IMR-90 (cell line): ENCODE measurements around the gene KHNYN. TPM values are rescaled to one million over a fixed set of nuclear protein-coding genes. Genes with fewer than 3 reads are reported as not detected.

Source experiments
- ATAC-seq: fragments of 200-7000 bp; cut with Tn5 transposase; 2 replicates; pipeline ENCODE4 v1.9.1; 2020; ENCODE audit warnings: low read depth, mild to moderate bottlenecking, moderate library complexity
- Bru-seq: library from RNA; stranded (reverse); fragments of 400-500 nt; gene quantifications from one replicate; lab custom pipeline; 2021; lab: Mats Ljungman, UMichigan
- BruChase-seq, 2 experiments: library from RNA; stranded (reverse); fragments of 400-500 nt; gene quantifications; one replicate each; lab custom pipeline; 2021; lab: Mats Ljungman, UMichigan
- BruUV-seq: library from RNA; stranded (reverse); fragments of 400-500 nt; replicated peaks from 2 replicates; lab custom pipeline; 2021; lab: Mats Ljungman, UMichigan
- CTCF ChIA-PET: fragments of 300-600 bp; formaldehyde crosslinking; extraction: SDS; loops from one replicate; lab custom pipeline; 2021; ENCODE audit warnings: antibody characterized with exemption; lab: Yijun Ruan, JAX
- POLR2A ChIA-PET: fragments of 300-600 bp; sonication (Branson Sonifier 250); formaldehyde crosslinking; loops from one replicate; lab custom pipeline; 2022; ENCODE audit warnings: antibody characterized with exemption; ENCODE audit not compliant: unreplicated experiment; lab: Charles Lee
- DNase-seq: peaks from one replicate; pipeline ENCODE4 v3.0.0; 2013
- H2AFZ ChIP-seq: replicated peaks from 2 replicates; pipeline ENCODE3; 2013; ENCODE audit warnings: low read length, mild to moderate bottlenecking; ENCODE audit not compliant: poor library complexity
- H2AK5ac ChIP-seq: 2 replicates; pipeline ENCODE4 v1.6.1; 2013; ENCODE audit warnings: low read depth, low read length, inconsistent platforms
- H2AK9ac ChIP-seq: replicated peaks from 2 replicates; pipeline ENCODE3; 2013; ENCODE audit warnings: mild to moderate bottlenecking, low read depth, low read length, moderate library complexity; ENCODE audit not compliant: poor library complexity
- H2BK120ac ChIP-seq: 2 replicates; pipeline ENCODE4 v1.6.1; 2013; ENCODE audit warnings: low read depth, low read length, inconsistent platforms
- H2BK15ac ChIP-seq: 3 replicates; pipeline ENCODE4 v1.6.1; 2013; ENCODE audit warnings: low read depth, low read length, inconsistent platforms
- H2BK20ac ChIP-seq: 2 replicates; pipeline ENCODE4 v1.6.1; 2013; ENCODE audit warnings: low read depth, mild to moderate bottlenecking, inconsistent platforms, low read length, moderate library complexity
- H2BK5ac ChIP-seq: 2 replicates; pipeline ENCODE4 v1.6.1; 2013; ENCODE audit warnings: mild to moderate bottlenecking, low read depth, low read length, inconsistent platforms; ENCODE audit not compliant: poor library complexity, severe bottlenecking
- H3K14ac ChIP-seq: replicated peaks from 2 replicates; pipeline ENCODE4 v1.6.1; 2013; ENCODE audit warnings: low read depth, low read length, inconsistent platforms
- H3K18ac ChIP-seq: 2 replicates; pipeline ENCODE4 v1.6.1; 2013; ENCODE audit warnings: low read depth, low read length, control low read depth
- H3K23ac ChIP-seq: 2 replicates; pipeline ENCODE4 v1.6.1; 2013; ENCODE audit warnings: low read depth, low read length, inconsistent platforms
- H3K27ac ChIP-seq: 2 replicates; pipeline ENCODE4 v1.5.1; 2013; ENCODE audit warnings: mild to moderate bottlenecking, control low read depth, low read length; ENCODE audit not compliant: insufficient read depth
- H3K27me3 ChIP-seq: 2 replicates; pipeline ENCODE4 v1.6.1; 2013; ENCODE audit warnings: low read length; ENCODE audit not compliant: control insufficient read depth, insufficient read depth
- H3K36me3 ChIP-seq: 2 replicates; pipeline ENCODE4 v1.6.1; 2013; ENCODE audit warnings: low read length, mixed read lengths; ENCODE audit not compliant: control insufficient read depth, insufficient read depth
- H3K4ac ChIP-seq: 2 replicates; pipeline ENCODE4 v1.6.1; 2013; ENCODE audit warnings: low read depth, low read length, inconsistent platforms
- H3K4me1 ChIP-seq: 2 replicates; pipeline ENCODE4 v1.6.1; 2013; ENCODE audit warnings: low read length, mixed read lengths; ENCODE audit not compliant: control insufficient read depth, insufficient read depth
- H3K4me2 ChIP-seq: 2 replicates; pipeline ENCODE4 v1.6.1; 2013; ENCODE audit warnings: low read depth, mild to moderate bottlenecking, control low read depth, low read length, moderate library complexity
- H3K4me3 ChIP-seq: 2 replicates; pipeline ENCODE4 v1.5.1; 2013; ENCODE audit warnings: low read depth, mild to moderate bottlenecking, control low read depth, low read length, moderate library complexity; ENCODE audit not compliant: insufficient read depth
- H3K56ac ChIP-seq: 2 replicates; pipeline ENCODE4 v1.6.1; 2013; ENCODE audit warnings: low read length, inconsistent platforms; ENCODE audit not compliant: insufficient read depth; ENCODE audit errors: extremely low read depth
- H3K79me1 ChIP-seq, 2 experiments: 2 replicates each; pipeline ENCODE4 v1.6.1; 2013; ENCODE audit warnings: low read length in 2 of 2, inconsistent platforms in 1 of 2, low read depth in 1 of 2
- H3K9ac ChIP-seq: 2 replicates; pipeline ENCODE4 v1.6.1; 2013; ENCODE audit warnings: low read depth, low read length, control low read depth
- H3K9me1 ChIP-seq: 2 replicates; pipeline ENCODE4 v1.6.1; 2013; ENCODE audit warnings: low read length, inconsistent platforms; ENCODE audit not compliant: insufficient read depth
- H3K9me3 ChIP-seq: 2 replicates; pipeline ENCODE4 v1.6.1; 2013; ENCODE audit warnings: low read length; ENCODE audit not compliant: control insufficient read depth, insufficient read depth
- H4K20me1 ChIP-seq: 2 replicates; pipeline ENCODE4 v1.6.1; 2013; ENCODE audit warnings: low read length, inconsistent platforms; ENCODE audit not compliant: insufficient read depth
- H4K5ac ChIP-seq: 2 replicates; pipeline ENCODE4 v1.6.1; 2013; ENCODE audit warnings: mild to moderate bottlenecking, low read depth, low read length, control low read depth
- H4K8ac ChIP-seq, 2 experiments: 2 replicates each; pipeline ENCODE4 v1.6.1; 2013; ENCODE audit warnings: low read depth in 2 of 2, low read length in 2 of 2, control low read depth in 1 of 2, inconsistent platforms in 1 of 2
- H4K91ac ChIP-seq: 2 replicates; pipeline ENCODE4 v1.6.1; 2013; ENCODE audit warnings: low read depth, low read length, inconsistent platforms; ENCODE audit not compliant: insufficient read depth
- BHLHE40 ChIP-seq: fragments of 150-350 bp; IDR thresholded peaks from 2 replicates; pipeline ENCODE4 v1.6.1; 2016; ENCODE audit warnings: mild to moderate bottlenecking, low read depth, low read length
- FOS ChIP-seq: fragments of 150-350 bp; IDR thresholded peaks from 2 replicates; pipeline ENCODE4 v1.6.1; 2016; ENCODE audit warnings: low read depth, low read length
- MAZ ChIP-seq: IDR thresholded peaks from 2 replicates; pipeline ENCODE4 v1.6.1; 2012; ENCODE audit warnings: low read depth, mild to moderate bottlenecking, low read length, improper control_type of control experiment, moderate library complexity, borderline replicate concordance
- POLR2A ChIP-seq: IDR thresholded peaks from 2 replicates; pipeline ENCODE4 v1.6.1; 2012; ENCODE audit warnings: mild to moderate bottlenecking, low read depth, low read length
- RCOR1 ChIP-seq: IDR thresholded peaks from 2 replicates; pipeline ENCODE4 v1.6.1; 2012; ENCODE audit warnings: mild to moderate bottlenecking, low read length, improper control_type of control experiment; ENCODE audit not compliant: insufficient replicate concordance
- SMC3 ChIP-seq: fragments of 150-350 bp; IDR thresholded peaks from 2 replicates; pipeline ENCODE4 v1.6.1; 2016; ENCODE audit warnings: low read depth, mild to moderate bottlenecking, antibody characterized with exemption, low read length, moderate library complexity
- WGBS, 2 experiments: methylation state at CpG; one replicate each; pipeline versions ENCODE4 v1.1.5 to v1.1.7; 2013; ENCODE audit warnings: missing lambda C conversion rate in 2 of 2; ENCODE audit not compliant: insufficient read length in 1 of 2; ENCODE audit errors: extremely low coverage in 2 of 2; 5-methylcytosine and 5-hydroxymethylcytosine counted together
- dilution Hi-C: fragments of 300-500 bp; cut with HindIII; formaldehyde crosslinking; loops from one replicate; pipeline ENCODE4 v1.14.3; 2018; ENCODE audit warnings: low sequenced_read_pairs; ENCODE audit not compliant: unreplicated experiment
- in situ Hi-C: fragments of 300-500 bp; cut with MboI; formaldehyde crosslinking; loops from 3 replicates; pipeline ENCODE4 v1.14.3; 2019; ENCODE audit warnings: low sequenced_read_pairs, inconsistent platforms, mixed read lengths
- intact Hi-C: fragments of 100-400 bp; cut with micrococcal nuclease; formaldehyde crosslinking; loops from 2 replicates; pipeline ENCODE4 v1.10.0; 2022
- long read RNA-seq: library from polyadenylated mRNA; unstranded; transcript quantifications from one replicate; pipeline ENCODE4 v2.0.0, GENCODE V29; 2021; ENCODE audit not compliant: unreplicated experiment
- polyA plus RNA-seq, 3 experiments: library from polyadenylated mRNA; depleted of rRNA; stranded (reverse); fragments of >200 nt; gene quantifications; 2 replicates each; pipeline ENCODE4 v1.2.3, GENCODE V29; 2012; ENCODE audit warnings: low replicate concordance in 1 of 3
- total RNA-seq: library from RNA; depleted of rRNA; stranded (reverse); fragments of >200 nt; gene quantifications from 2 replicates; pipeline ENCODE4 v1.2.3, GENCODE V29; 2012; rRNA removed
- TF ChIP-seq, protein P1 (sequence below): fragments of 150-350 bp; IDR thresholded peaks from 2 replicates; pipeline ENCODE4 v1.6.1; 2016; ENCODE audit warnings: low read depth, mild to moderate bottlenecking, low read length, moderate library complexity, borderline replicate concordance

KHNYN gene
- total RNA-seq (22.8 and 24.4 TPM in 2 replicates), polyA plus RNA-seq (2012; rRNA removed) (16.1 and 18.9 TPM in 2 replicates), Bru-seq, nascent RNA (percentile 84 among the genes with signal in this experiment), BruChase-seq, experiment 1, labeled RNA remaining after a 6-hour chase (percentile 79 among the genes with signal in this experiment), BruChase-seq, experiment 2, labeled RNA remaining after a 2-hour chase (percentile 94 among the genes with signal in this experiment)
- 9.2 and 9.4 TPM in 2 replicates for polyA plus RNA-seq (2012; cell fraction: cytosol; rRNA removed)
- polyA plus RNA-seq (2012; cell fraction: nucleus; rRNA removed; ENCODE audit: low replicate concordance) = 44.0 and 53.0 TPM in 2 replicates
- long read RNA-seq, transcript KHNYN-202 (8 exons, 3,359 nt) = major isoform, 14 of 45 reads
- long read RNA-seq, partial matches to known transcripts = 20 of 45 reads
- long read RNA-seq, other reads (novel, unspliced or antisense) = 7 of 45 reads

DNA sequence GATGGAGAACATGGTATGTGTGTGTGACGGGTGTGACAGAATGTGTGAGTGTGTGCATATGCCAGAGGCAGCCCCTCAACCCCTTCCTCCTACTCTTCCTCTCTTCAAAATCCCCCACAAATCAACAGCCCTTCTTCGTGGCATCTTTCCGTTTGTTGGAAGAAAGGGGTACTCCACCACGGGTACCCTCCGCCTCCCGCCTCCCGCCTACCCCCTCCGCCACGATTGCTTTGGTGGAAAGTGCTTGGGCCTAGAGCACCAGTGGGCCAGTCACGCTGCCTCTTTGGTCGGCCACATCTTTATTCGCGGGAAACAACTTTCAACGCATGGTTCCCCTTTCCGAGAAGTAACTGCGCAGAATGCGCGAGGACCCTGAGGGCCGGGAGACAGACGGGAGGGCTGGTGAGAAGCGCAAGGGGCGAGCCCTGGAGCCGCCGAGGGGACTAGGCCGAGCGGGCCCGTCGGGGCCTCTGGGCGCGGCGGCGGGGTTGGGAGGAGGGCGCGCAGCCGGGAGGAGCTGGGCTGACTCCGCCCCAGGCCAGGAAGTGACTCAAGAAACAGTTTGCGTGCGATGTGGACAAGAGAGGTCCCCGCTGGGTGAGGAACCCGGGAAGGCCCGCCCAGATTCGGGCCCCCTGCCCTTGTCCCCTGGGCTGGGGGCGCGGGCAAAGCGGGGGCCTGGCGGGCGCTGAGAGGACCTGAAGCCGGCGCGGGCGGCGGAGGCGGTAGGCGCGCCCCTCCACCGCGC, at the start of gene KHNYN, which contains the start of gene CBLN3:
Gene KHNYN (plus strand): TSS at position 560 of the 748 bp plus-strand sequence. CDS start 777 bp downstream, outside the sequence.
Gene CBLN3 (minus strand): TSS at position 274 of the 748 bp plus-strand sequence. CDS start 614 bp downstream, outside the sequence.
- H3K18ac ChIP-seq = peak within 1 kb of the TSS; percentile 86
- H3K4me3 ChIP-seq = peak within 1 kb of the TSS; percentile 85
- ChIA-PET CTCF (interaction anchor here (0.5 to 3.3 kb wide), 3 partner anchors 63 to 1134 kb away, joined by 3 to 63 read pairs (median 3); no protein-coding TSS in a partner anchor), POLR2A (interaction anchor here (1.1 to 1.5 kb wide), 3 partner anchors 12 to 63 kb away, joined by 3 to 7 read pairs (median 5); no protein-coding TSS in a partner anchor)
- intact Hi-C loops = loop anchor here (2.0 to 10.0 kb wide), 2 partner anchors 187 to 215 kb away; partner anchors contain the start of genes CHMP4A, MDP1 and TINF2
- DNase-seq (peak; percentile 92), ATAC-seq (peak; percentile 82)
- H3K9me1 ChIP-seq = peaks cover 5% of the 10 kb centered on the region
- H2BK15ac ChIP-seq = peak within 1 kb of the TSS; percentile 80; the same call in 2 of the 3 replicates
- TF ChIP-seq SMC3 (no peak), RCOR1 (no peak), POLR2A (peak; percentile 88), FOS (0 out of 2 replicates have a peak, but pooled peaks have one; percentile 6), MAZ (peak; percentile 73), BHLHE40 (no peak)
- TF ChIP-seq, protein P1, sequence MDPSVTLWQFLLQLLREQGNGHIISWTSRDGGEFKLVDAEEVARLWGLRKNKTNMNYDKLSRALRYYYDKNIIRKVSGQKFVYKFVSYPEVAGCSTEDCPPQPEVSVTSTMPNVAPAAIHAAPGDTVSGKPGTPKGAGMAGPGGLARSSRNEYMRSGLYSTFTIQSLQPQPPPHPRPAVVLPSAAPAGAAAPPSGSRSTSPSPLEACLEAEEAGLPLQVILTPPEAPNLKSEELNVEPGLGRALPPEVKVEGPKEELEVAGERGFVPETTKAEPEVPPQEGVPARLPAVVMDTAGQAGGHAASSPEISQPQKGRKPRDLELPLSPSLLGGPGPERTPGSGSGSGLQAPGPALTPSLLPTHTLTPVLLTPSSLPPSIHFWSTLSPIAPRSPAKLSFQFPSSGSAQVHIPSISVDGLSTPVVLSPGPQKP = no peak
- peak within 1 kb of the TSS; percentile 98 for H3K9ac ChIP-seq
- peaks cover 18% of the 10 kb centered on the region; the same call in 1 of the 2 replicates for H3K4me1 ChIP-seq
- H3K9me3 ChIP-seq = no peaks in the 10 kb centered on the region
- peak within 1 kb of the TSS; percentile 95 for H4K91ac ChIP-seq
- peaks cover 18 to 41% of the 10 kb centered on the region in 2 experiments for H3K79me1 ChIP-seq
- peaks cover 16% of the 10 kb centered on the region for H3K36me3 ChIP-seq
- peak within 1 kb of the TSS; percentile 83 for H2BK120ac ChIP-seq
- peak within 1 kb of the TSS; percentile 99 for H4K5ac ChIP-seq
- H3K4ac ChIP-seq = peak within 1 kb of the TSS; percentile 99
- peaks cover 20% of the 10 kb centered on the region for H4K20me1 ChIP-seq
- H3K23ac ChIP-seq = peak within 1 kb of the TSS; percentile 90
- in situ Hi-C loops = loop anchor here (10.0 to 25.0 kb wide), 4 partner anchors 65 to 1117 kb away; partner anchors contain the start of genes BCL2L2, FITM1, GMPR2 and NEDD8
- BruUV-seq = TSS peak; percentile 21
- dilution Hi-C loops = no loop called here
- H2AFZ ChIP-seq = peak within 1 kb of the TSS; percentile 95
- H2AK9ac ChIP-seq = peak within 1 kb of the TSS; percentile 100
- H2BK20ac ChIP-seq = peak within 1 kb of the TSS; percentile 6; the same call in 1 of the 2 replicates
- peak within 1 kb of the TSS; percentile 88 to 100 for H4K8ac ChIP-seq
- 5% methylated on average over 25 of the region's 57 CpGs; no CpG with 5 or more reads in 1 of the 2 experiments for WGBS, 2 experiments
- peak within 1 kb of the TSS; percentile 92 for H3K56ac ChIP-seq
- peak within 1 kb of the TSS; percentile 95 for H3K27ac ChIP-seq
- peak within 1 kb of the TSS; percentile 95 for H2BK5ac ChIP-seq
- H3K14ac ChIP-seq = peak within 1 kb of the TSS; percentile 99
- H3K4me2 ChIP-seq = peak within 1 kb of the TSS; percentile 91
- no peaks in the 10 kb centered on the region for H3K27me3 ChIP-seq
- peak within 1 kb of the TSS; percentile 100 for H2AK5ac ChIP-seq
